ENCODE results near the gene TRIM25. TPM values are rescaled to one million over a fixed set of nuclear protein-coding genes. Genes with fewer than 3 reads are reported as not detected.

Gene TRIM25
- total and polyA plus RNA-seq, 2 of the 8 experiments (the other 6 are each of a cell fraction or from before 2014, with no cell fraction given): 16.6 to 38.9 TPM

GRCh38 chr17:56896968-56897359 lies 16.9 kb downstream of the TRIM25 start (continued):
- TF ChIP-seq CTCF (IDR thresholded peaks at IDR 0.05; ENCODE audit: control extremely low read depth in 1 of 3, insufficient read depth in 1 of 3, low read depth in 1 of 3, low read length in 3 of 3): no peak
- no peak for TF ChIP-seq KDM4A (IDR thresholded peaks at IDR 0.05; ENCODE audit: low read depth, low read length, severe bottlenecking)
- TF ChIP-seq MAFK (IDR thresholded peaks at IDR 0.05; ENCODE audit: low read depth, low read length): no peak

All from H1 (cell line).